Activated B cell treated with CpG ODN at 0.5 μM for 24 hours (primary cell): Measurements from ENCODE around the gene CCDC150. TPM values are rescaled to one million over a fixed set of nuclear protein-coding genes. Genes with fewer than 3 reads are reported as not detected.
A peak's percentile ranks its signal among the peaks of the same experiment; 100 is the strongest.

Source experiments
- ATAC-seq: fragments of 200-7000 bp; cut with Tn5 transposase; one replicate; pipeline ENCODE4 v1.10.0; 2021; ENCODE audit warnings: low read depth, mild to moderate bottlenecking, moderate library complexity
- CTCF ChIA-PET: fragments of 350-600 bp; sonication (Branson Sonifier 250); formaldehyde crosslinking; loops from one replicate; lab custom pipeline; 2021; ENCODE audit warnings: antibody characterized with exemption; lab: Charles Lee
- POLR2A ChIA-PET: fragments of 350-600 bp; sonication (Branson Sonifier 250); formaldehyde crosslinking; loops from one replicate; lab custom pipeline; 2021; ENCODE audit warnings: antibody characterized with exemption; lab: Charles Lee
- DNase-seq: peaks from one replicate; pipeline ENCODE4 v3.0.0; 2022
- H3K27ac Mint-ChIP-seq: one replicate; pipeline ENCODE4 v1.8.0; 2020; ENCODE audit warnings: mixed read lengths
- H3K27me3 Mint-ChIP-seq: one replicate; pipeline ENCODE4 v1.8.0; 2021; ENCODE audit warnings: mixed read lengths
- H3K36me3 Mint-ChIP-seq: one replicate; pipeline ENCODE4 v1.8.0; 2021; ENCODE audit warnings: low read depth, mixed read lengths
- H3K4me1 Mint-ChIP-seq: one replicate; pipeline ENCODE4 v1.8.0; 2021; ENCODE audit warnings: mixed read lengths
- H3K4me3 Mint-ChIP-seq: one replicate; pipeline ENCODE4 v1.8.0; 2020; ENCODE audit warnings: mild to moderate bottlenecking, mixed read lengths
- H3K9me3 Mint-ChIP-seq: one replicate; pipeline ENCODE4 v1.8.0; 2020; ENCODE audit warnings: mixed read lengths
- CTCF ChIP-seq: fragments of 200-600 bp; IDR thresholded peaks from one replicate; pipeline ENCODE4 v1.8.0; 2022; ENCODE audit warnings: antibody characterized with exemption, mild to moderate bottlenecking
- intact Hi-C: fragments of 100-400 bp; cut with micrococcal nuclease; formaldehyde crosslinking; loops from one replicate; pipeline ENCODE4 v1.15.1; 2024
- total RNA-seq: library from RNA; stranded (reverse); gene quantifications from 2 replicates; pipeline ENCODE4 v1.2.3, GENCODE V29; 2022

CCDC150 gene
- 2.3 and 2.6 TPM in 2 replicates for total RNA-seq

GRCh38 chr2:196639180-196640030, at the start of gene CCDC150:
TSS of gene CCDC150 (plus strand) at chr2:196639715. CDS start at chr2:196639767, 52 bp downstream.
- ChIA-PET POLR2A (interaction anchor here (1.0 to 1.5 kb wide), 2 partner anchors 160 to 860 kb away, joined by 3 to 6 read pairs; partner anchors contain the start of genes GTF3C3, HSPD1 and HSPE1), CTCF (interaction anchor here (0.5 to 2.1 kb wide), 2 partner anchors 571 to 980 kb away, joined by 3 to 6 read pairs; partner anchors contain the start of gene DNAH7)
- Mint-ChIP-seq H3K4me1 (peaks cover 14% of the 10 kb centered on the region), H3K4me3 (peak within 1 kb of the TSS; percentile 89), H3K27ac (peak within 1 kb of the TSS; percentile 53), H3K27me3 (no peaks in the 10 kb centered on the region), H3K36me3 (no peaks in the 10 kb centered on the region), H3K9me3 (no peaks in the 10 kb centered on the region)
- intact Hi-C loops, result loop anchor here (1.0 to 10.0 kb wide), 10 partner anchors 160 to 1066 kb away; partner anchors contain the start of genes COQ10B, DNAH7, GTF3C3 and HSPE1
- DNase-seq, result peak; percentile 90
- ATAC-seq, result peak; percentile 100
- TF ChIP-seq CTCF, result no peak

GRCh38 chr2:196590286-196590685, 49.2 kb upstream of the CCDC150 start:
- H3K4me3 Mint-ChIP-seq, result no peak overlapping the region
- ChIA-PET CTCF (no interaction called here), POLR2A (no interaction called here)
- H3K9me3 Mint-ChIP-seq, result no peaks in the 10 kb centered on the region
- no peak overlapping the region for H3K27ac Mint-ChIP-seq
- DNase-seq (no peak), ATAC-seq (no peak)
- intact Hi-C loops, result no loop called here
- H3K36me3 Mint-ChIP-seq, result no peaks in the 10 kb centered on the region
- TF ChIP-seq CTCF, result no peak
- H3K27me3 Mint-ChIP-seq, result peaks cover 51% of the 10 kb centered on the region
- H3K4me1 Mint-ChIP-seq, result peaks cover 10% of the 10 kb centered on the region

GRCh38 chr2:196591004-196591403, 48.5 kb upstream of the CCDC150 start:
- H3K9me3 Mint-ChIP-seq, result no peaks in the 10 kb centered on the region
- DNase-seq (no peak), ATAC-seq (no peak)
- ChIA-PET CTCF (no interaction called here), POLR2A (interaction anchor here (0.6 kb wide), 1 partner anchor 322 kb away, joined by 12 read pairs; no protein-coding TSS in a partner anchor)
- H3K4me3 Mint-ChIP-seq, result no peak overlapping the region
- H3K36me3 Mint-ChIP-seq, result no peaks in the 10 kb centered on the region
- intact Hi-C loops, result no loop called here
- H3K4me1 Mint-ChIP-seq, result peaks cover 10% of the 10 kb centered on the region
- peaks cover 53% of the 10 kb centered on the region for H3K27me3 Mint-ChIP-seq
- H3K27ac Mint-ChIP-seq, result no peak overlapping the region
- TF ChIP-seq CTCF, result no peak

- no peak for DNase-seq
- Mint-ChIP-seq H3K9me3 (no peaks in the 10 kb centered on the region), H3K36me3 (no peaks in the 10 kb centered on the region), H3K4me1 (peaks cover 10% of the 10 kb centered on the region), H3K4me3 (peak overlapping the region; percentile 76), H3K27ac (no peak overlapping the region), H3K27me3 (peaks cover 56% of the 10 kb centered on the region)
- intact Hi-C loops, result no loop called here
- ChIA-PET POLR2A (interaction anchor here (0.6 kb wide), 1 partner anchor 323 kb away, joined by 12 read pairs; no protein-coding TSS in a partner anchor), CTCF (no interaction called here)
- no peak for TF ChIP-seq CTCF
- no peak for ATAC-seq
Observed at GRCh38 chr2:196591621-196592022, 47.9 kb upstream of the CCDC150 start.

GRCh38 chr2:196592331-196592910, 47.1 kb upstream of the CCDC150 start:
- TF ChIP-seq CTCF, result no peak
- Mint-ChIP-seq H3K27ac (no peak overlapping the region), H3K9me3 (no peaks in the 10 kb centered on the region), H3K4me1 (peaks cover 10% of the 10 kb centered on the region), H3K4me3 (peak overlapping the region; percentile 76), H3K36me3 (no peaks in the 10 kb centered on the region), H3K27me3 (peaks cover 58% of the 10 kb centered on the region)
- no peak for ATAC-seq
- POLR2A ChIA-PET, result no interaction called here
- no peak for DNase-seq
- CTCF ChIA-PET, result no interaction called here
- intact Hi-C loops, result no loop called here
